Measurements from ENCODE around the gene SLC43A2. TPM values are rescaled to one million over a fixed set of nuclear protein-coding genes. Genes with fewer than 3 reads are reported as not detected.
"Not testable (repeated sequence)": the region's sequence is repeated elsewhere in the genome, so short reads cannot be mapped to it uniquely, and the experiment has no call there.

Gene SLC43A2
- polyA plus RNA-seq, 3 donors = 29.6 to 41.4 (median 29.9) TPM

DNA sequence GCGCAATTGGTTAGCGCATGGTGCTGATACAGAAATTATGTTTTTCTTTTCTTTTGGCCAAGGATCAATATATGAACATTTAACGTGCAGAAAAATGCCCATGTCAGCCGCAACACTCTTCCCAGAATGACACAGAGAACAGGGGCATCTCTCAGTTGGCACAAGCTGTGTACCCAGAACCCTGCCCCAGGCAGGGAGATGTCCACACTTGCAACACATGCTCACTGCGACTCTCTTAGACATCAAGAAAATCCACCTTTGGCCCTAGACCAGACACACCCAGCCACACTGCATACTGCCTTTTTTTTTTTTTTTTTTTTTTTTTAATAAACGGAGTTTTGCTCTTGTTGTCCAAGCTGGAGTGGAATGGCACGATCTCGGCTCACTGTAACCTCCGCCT, 83.0 kb downstream of the SLC43A2 start:
- no peak for DNase-seq

DNA sequence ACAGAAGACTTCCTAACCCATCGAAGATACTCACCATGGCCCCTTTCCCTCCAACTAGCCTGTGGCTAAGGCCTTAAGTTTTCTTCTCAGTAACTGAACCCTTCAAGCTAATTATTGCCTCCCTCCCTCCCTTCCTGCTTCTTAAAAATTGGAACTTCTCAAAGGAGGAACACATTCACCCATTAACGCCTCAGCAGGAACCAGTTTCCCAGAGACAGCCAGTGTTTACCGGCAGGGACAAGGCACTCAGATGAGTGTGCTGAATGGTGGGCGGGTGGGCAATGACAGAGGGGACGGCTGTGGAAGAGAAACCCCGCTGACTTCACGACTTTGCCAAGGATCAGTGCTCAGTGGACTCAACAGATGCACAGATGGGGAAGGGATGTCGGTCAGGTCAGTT, 86.3 kb downstream of the SLC43A2 start:
- DNase-seq = no peak

DNA sequence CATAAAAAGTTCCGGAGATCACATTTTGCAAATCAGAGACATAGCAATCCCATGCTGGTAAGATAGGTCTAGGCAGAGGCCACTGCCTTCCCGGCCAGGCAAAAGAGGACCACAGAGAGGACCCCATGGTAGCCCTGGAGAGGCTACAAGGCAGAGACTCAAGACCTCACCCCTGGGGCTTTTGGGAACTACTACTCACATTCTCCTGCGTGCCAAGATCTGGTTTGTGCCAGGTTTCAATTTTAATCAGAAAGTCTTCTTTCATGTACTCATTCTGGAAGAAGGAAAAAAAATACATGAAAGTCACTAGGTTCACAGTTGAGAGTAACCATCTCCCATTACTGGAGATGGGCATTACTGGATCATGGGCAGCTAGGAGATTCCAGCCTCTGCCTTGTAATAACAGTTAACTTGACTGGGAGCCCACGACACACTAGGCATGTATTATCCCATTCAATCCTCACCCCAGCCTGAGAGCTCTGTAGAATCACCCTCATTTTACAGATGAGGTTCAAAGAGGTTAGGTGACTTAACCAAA, 87.2 kb downstream of the SLC43A2 start:
- DNase-seq = no peak

DNA sequence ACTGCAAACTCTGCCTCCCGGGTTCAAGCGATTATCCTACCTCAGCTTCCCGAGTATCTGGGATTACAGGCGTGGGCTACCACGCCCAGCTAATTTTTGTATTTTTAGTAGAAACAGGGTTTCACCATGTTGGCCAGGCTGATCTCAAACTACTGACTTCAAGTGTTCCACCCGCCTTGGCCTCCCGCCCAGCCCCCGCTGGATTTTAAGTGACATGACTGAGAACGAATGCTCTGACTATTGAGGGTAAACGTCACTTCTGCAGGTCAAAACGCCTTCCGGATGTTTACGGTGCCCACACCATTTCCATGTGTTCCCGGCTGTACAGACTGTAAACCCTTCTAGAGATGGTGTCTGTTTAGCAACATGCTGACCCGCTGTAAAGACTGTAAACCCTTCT, 88.8 kb downstream of the SLC43A2 start:
- no peak for DNase-seq

DNA sequence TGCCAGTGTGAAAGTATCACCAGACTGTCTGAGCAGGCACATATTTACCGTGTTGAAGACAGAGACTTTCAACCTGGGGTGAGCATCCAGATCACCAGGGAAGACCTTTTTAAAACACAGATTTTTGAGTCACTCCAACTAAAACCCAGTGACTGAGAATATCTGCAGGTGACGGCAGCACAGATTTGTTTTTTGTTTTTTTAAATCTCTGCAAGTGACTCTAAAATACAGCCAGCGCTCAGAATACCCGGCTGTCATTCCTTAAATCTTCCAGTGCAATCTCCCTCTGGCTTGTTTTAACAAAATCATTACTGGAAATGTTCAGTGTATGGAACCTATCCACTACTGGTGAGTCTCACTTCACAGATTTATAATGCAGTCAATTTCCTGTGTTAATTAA, 92.9 kb downstream of the SLC43A2 start:
- no peak for DNase-seq

DNA sequence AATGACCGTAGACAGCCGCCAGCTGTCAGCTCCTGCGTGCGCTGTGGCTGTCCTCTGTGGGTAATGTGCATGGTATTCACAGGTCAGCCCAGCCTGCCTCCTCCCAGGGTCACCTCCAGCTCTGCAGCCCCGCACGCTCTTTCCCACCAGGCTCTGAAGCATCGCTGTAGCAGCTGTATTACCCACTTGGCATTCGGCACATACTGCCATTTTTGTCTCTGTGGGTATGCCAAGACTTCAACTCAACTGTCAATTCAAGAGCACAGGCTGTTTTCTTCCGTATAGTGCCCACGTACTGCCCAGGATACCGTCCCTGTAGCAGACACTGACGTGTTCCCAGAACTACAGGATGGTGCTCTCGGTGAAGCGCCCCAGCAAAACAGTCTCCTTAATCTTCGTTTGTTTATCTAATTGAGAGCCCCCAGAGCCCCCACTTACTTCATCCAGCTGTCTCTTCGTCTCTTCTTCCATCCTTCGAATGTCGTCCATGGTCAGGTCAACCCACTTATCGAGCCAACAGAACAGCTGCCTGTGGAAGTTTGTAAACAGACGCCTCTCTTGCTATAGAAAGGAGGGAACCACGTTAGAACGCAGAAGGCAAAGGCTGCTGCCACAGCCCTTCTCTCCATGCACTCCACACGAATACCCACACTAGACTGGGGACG, 94.8 kb downstream of the SLC43A2 start:
- DNase-seq = no peak

DNA sequence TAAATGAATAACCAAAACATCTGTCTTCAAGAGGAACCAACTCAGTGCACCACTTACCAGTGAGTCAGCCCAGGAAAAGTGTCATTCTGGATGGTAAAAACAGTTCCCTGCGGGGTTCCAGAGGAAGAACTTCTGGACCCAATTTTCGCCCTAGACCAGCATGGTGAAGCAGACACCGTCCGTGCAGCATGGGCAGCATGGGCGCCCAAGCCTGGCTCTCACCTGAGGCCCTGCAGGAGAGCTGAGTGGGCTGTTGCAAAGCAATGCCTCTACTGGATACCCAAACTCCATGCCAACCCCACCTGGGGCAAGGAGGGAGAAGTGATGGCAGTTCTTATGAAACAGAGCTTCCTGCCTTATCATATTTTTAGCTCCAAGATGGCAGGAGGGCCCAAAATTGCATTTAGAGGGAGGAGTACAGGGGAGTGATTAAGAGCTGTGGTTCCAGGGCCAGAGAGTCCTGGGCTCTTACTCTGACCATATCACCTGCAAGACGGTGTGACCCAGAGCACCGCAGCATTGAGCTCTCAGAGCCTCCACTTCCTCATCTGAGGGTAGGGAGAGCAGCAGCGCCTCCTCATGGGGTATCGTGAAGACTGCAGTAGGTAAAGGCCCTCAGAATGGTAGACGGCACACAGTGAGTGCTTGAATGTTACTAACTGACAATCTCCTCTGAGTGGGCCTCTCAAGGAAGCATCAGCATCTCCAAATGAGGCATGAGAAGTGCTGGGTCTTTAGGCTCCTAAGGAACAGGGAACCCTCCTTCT, 95.6 kb downstream of the SLC43A2 start:
- no peak for DNase-seq

DNA sequence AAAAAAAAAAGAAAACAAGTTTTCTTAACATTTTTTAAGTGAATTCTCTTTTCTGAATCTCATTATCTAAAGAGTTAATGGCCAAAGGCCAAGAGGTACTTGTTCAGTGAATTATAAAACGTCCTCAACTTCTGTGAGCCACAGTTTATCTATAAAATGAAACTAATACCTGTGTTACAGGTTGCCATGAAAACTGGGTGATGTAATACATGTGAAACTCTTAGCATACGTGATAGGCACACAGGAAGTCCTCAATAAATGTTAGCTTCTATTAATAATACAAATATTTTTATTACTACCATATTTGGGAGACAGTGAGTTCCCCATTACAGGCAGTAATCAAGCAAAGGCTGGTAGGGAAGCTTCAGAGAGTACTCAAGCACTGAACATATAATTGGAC, 98.8 kb downstream of the SLC43A2 start:
- DNase-seq = no peak

DNA sequence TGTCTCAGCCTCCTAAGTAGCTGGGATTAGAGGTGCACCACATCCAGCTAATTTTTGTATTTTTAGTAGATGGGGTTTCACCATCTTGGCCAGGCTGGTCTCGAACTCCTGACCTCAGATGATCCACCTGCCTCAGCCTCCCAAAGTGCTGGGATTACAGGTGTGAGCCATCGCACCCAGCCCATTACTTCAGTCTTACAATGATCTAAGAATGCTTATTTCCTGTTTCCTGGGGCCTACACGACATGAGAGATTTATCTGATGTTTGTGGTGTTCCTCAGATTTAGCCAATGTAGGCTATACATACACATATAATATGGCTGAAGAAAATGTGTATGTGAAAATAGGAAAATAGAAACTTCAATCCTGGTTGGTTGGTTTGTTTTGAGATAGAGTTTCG, 101.8 kb downstream of the SLC43A2 start:
- not testable (repeated sequence) for DNase-seq

DNA sequence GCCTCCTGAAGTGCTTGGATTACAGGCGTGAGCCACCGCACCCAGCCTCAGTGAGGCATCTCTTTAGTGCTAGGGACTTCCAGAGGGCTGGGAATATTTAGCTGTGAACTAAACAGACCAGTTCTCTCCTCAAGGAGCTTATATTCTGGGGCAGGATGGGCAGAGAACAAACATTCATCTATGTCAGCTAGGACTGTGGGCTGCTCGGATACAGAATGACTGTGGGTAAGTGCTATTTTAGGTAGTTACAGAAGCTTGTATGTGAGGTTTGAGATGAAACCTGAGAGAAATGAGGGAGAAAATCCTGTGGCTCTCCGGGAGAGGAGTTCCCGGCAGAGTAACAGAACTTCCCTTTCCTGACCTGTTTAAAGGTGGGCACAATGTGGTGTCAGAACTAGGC, 106.0 kb downstream of the SLC43A2 start:
- DNase-seq = no peak

DNA sequence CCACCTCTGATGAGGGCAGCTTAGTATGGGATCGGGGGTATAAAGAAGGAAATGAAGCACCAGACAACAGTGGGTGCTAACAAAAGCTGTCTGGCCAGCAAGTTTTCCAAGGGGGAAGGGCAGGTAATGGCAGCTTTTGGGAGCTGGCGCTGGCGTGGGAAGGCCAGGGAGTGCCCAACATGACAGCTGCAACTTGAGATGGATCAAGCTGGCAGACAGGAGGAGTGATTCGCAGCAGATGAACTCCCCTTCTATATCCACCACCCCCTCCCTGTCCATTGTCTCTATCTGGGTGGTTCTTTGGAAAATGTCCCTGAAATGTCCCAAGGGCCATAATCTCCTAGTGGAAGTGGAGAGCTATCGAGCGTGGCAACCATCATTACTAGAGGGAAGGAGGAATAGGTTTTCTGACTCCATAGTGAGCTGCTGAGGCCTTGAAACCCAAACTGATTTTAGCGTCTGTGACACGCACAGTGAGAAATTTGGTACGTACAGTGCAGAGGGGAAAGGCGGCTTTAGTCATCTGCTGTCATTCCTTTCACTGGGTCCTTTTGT, 107.5 kb downstream of the SLC43A2 start:
- DNase-seq = no peak

DNA sequence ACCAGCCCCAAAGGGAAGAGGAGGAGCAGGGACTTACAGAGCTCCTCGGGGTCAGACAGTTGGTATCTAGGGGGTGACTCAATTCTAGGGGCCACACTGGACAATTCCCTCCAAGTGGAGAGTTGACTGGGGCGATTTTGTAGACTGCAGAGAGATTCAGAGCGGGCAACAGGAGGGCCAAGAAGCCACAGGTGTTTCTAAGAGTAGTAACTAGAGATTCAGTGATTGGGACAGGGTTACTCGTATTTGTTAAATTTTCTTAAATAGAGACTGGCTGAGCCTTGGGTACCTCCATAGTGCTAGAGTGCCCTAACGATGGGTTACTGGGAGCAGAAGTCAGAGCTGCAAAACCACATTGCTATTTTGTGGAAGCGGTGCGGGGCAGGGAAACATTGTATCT, 109.0 kb downstream of the SLC43A2 start:
- no peak for DNase-seq

Other genes starting within 250 kb of the SLC43A2 start
- gene YWHAE, start 228.6 kb downstream of the SLC43A2 start, polyA plus RNA-seq (ENCODE audit: insufficient read length in 3 of 3) = 1,000 to 10,000 TPM in 2 of 3 donors, 100 to 1,000 TPM in 1; 933 to 1,079 (median 1,049) TPM
- 10 to 100 TPM; 51.2 to 56.7 (median 53.3) TPM for gene CRK, start 172.6 kb downstream of the SLC43A2 start, polyA plus RNA-seq (ENCODE audit: insufficient read length in 3 of 3)
- 10 to 100 TPM; 67.4 to 82.2 (median 71.6) TPM for gene MYO1C, start 136.1 kb downstream of the SLC43A2 start, polyA plus RNA-seq (ENCODE audit: insufficient read length in 3 of 3)
- gene INPP5K, start 112.2 kb downstream of the SLC43A2 start, polyA plus RNA-seq (ENCODE audit: insufficient read length in 3 of 3) = 10 to 100 TPM; 19.2 to 27.7 (median 25.6) TPM
- gene PITPNA, start 66.0 kb downstream of the SLC43A2 start, polyA plus RNA-seq (ENCODE audit: insufficient read length in 3 of 3) = 10 to 100 TPM; 74.5 to 79.4 (median 78.0) TPM
- 1 to 10 TPM; 7.3 to 9.9 (median 7.8) TPM for gene SCARF1, start 16.9 kb upstream of the SLC43A2 start, polyA plus RNA-seq (ENCODE audit: insufficient read length in 3 of 3)
- gene RILP, start 21.0 kb upstream of the SLC43A2 start, polyA plus RNA-seq (ENCODE audit: insufficient read length in 3 of 3) = 1 to 10 TPM; 4.2 to 4.3 (median 4.3) TPM
- 100 to 1,000 TPM; 307 to 367 (median 333) TPM for gene PRPF8, start 56.0 kb upstream of the SLC43A2 start, polyA plus RNA-seq (ENCODE audit: insufficient read length in 3 of 3)
- 1 to 10 TPM; 5.8 to 7.1 (median 5.8) TPM for gene TLCD2, start 81.5 kb upstream of the SLC43A2 start, polyA plus RNA-seq (ENCODE audit: insufficient read length in 3 of 3)
- 10 to 100 TPM; 21.4 to 22.7 (median 22.1) TPM for gene WDR81, start 95.9 kb upstream of the SLC43A2 start, polyA plus RNA-seq (ENCODE audit: insufficient read length in 3 of 3)
- gene SERPINF2, start 114.0 kb upstream of the SLC43A2 start, polyA plus RNA-seq (ENCODE audit: insufficient read length in 3 of 3) = 100 to 1,000 TPM; 108 to 124 (median 109) TPM
- gene SERPINF1, start 133.2 kb upstream of the SLC43A2 start, polyA plus RNA-seq (ENCODE audit: insufficient read length in 3 of 3) = 100 to 1,000 TPM; 160 to 244 (median 244) TPM
- gene SMYD4, start 201.1 kb upstream of the SLC43A2 start, polyA plus RNA-seq (ENCODE audit: insufficient read length in 3 of 3) = 10 to 100 TPM; 11.2 to 20.8 (median 20.7) TPM
- gene RPA1, start 201.2 kb upstream of the SLC43A2 start, polyA plus RNA-seq (ENCODE audit: insufficient read length in 3 of 3) = 100 to 1,000 TPM; 113 to 120 (median 119) TPM